SIG-M5 (cell line): ENCODE results near the gene PDZK1.
"Not testable (repeated sequence)": the region's sequence is repeated elsewhere in the genome, so short reads cannot be mapped to it uniquely, and the experiment has no call there.

Source experiments
- DNase-seq: peaks from one replicate; lab custom pipeline; 2025; lab: John Stamatoyannopoulos, UW

PDZK1 gene

GRCh38 chr1:145707183-145707867, at the start of gene PDZK1:
Gene PDZK1, minus strand, starts transcription at chr1:145707368. Its CDS starts 19,347 bp downstream, at chr1:145688021.
- no peak for DNase-seq

- DNase-seq = no peak
Observed at GRCh38 chr1:145751491-145752037, 44.4 kb upstream of the PDZK1 start.

GRCh38 chr1:145750426-145750825, 43.3 kb upstream of the PDZK1 start:
- no peak for DNase-seq

GRCh38 chr1:145747398-145748247, 40.5 kb upstream of the PDZK1 start:
- no peak for DNase-seq

GRCh38 chr1:145740269-145740668, 33.1 kb upstream of the PDZK1 start:
- DNase-seq = no peak

GRCh38 chr1:145736191-145736590, 29.0 kb upstream of the PDZK1 start:
- no peak for DNase-seq

- DNase-seq = no peak
Observed at GRCh38 chr1:145730900-145731299, 23.7 kb upstream of the PDZK1 start.

GRCh38 chr1:145730467-145730866, 23.3 kb upstream of the PDZK1 start:
- DNase-seq = no peak

- DNase-seq = no peak
Observed at GRCh38 chr1:145729666-145730436, 22.7 kb upstream of the PDZK1 start.

- DNase-seq = no peak
Observed at GRCh38 chr1:145729196-145729595, 22.0 kb upstream of the PDZK1 start.

GRCh38 chr1:145726193-145726592, 19.0 kb upstream of the PDZK1 start:
- not testable (repeated sequence) for DNase-seq

- no peak for DNase-seq
Observed at GRCh38 chr1:145720878-145721671, 13.9 kb upstream of the PDZK1 start.

GRCh38 chr1:145720556-145720877, 13.3 kb upstream of the PDZK1 start:
- no peak for DNase-seq

GRCh38 chr1:145719230-145720079, 12.3 kb upstream of the PDZK1 start, which contains the start of gene CD160:
Gene CD160, plus strand, starts transcription at chr1:145719499. Its CDS starts 8,829 bp downstream, at chr1:145728328.
- DNase-seq = no peak

GRCh38 chr1:145718465-145718864, 11.3 kb upstream of the PDZK1 start:
- not testable (repeated sequence) for DNase-seq

GRCh38 chr1:145717833-145718232, 10.7 kb upstream of the PDZK1 start:
- DNase-seq = no peak

- DNase-seq = no peak
Observed at GRCh38 chr1:145716641-145717345, 9.6 kb upstream of the PDZK1 start.

- no peak for DNase-seq
Observed at GRCh38 chr1:145714524-145715111, 7.5 kb upstream of the PDZK1 start.

GRCh38 chr1:145711213-145711651, 4.1 kb upstream of the PDZK1 start:
- no peak for DNase-seq
